GM18502 (cell line): ENCODE results near the gene VSIR.

Source experiments
- ATAC-seq: cut with Tn5 transposase; IDR thresholded peaks from one replicate; pipeline ENCODE4 v1.9.1; 2021; ENCODE audit warnings: mild to moderate bottlenecking; ENCODE audit not compliant: unreplicated experiment, poor library complexity

Gene VSIR

DNA sequence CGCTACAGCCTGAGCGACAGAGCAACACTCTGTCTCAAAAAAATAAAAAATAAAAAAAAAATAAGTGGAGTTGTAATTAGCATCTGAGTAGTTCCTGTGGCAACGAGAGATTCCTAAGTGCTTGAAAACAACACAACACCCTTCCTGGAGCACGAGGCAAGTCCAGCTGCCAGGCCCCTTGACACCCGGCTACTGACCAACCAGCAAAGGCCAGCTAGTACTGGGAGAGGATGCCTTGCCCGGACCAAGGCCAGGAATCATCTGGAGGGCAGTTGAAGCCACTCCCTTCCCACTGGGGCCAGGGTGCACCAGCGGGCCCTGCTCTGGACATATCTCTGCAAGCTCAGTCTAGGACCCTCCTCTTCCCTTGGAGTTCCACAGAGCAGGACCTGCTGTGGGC lies 54.3 kb downstream of the VSIR start:
- no peak for ATAC-seq

DNA sequence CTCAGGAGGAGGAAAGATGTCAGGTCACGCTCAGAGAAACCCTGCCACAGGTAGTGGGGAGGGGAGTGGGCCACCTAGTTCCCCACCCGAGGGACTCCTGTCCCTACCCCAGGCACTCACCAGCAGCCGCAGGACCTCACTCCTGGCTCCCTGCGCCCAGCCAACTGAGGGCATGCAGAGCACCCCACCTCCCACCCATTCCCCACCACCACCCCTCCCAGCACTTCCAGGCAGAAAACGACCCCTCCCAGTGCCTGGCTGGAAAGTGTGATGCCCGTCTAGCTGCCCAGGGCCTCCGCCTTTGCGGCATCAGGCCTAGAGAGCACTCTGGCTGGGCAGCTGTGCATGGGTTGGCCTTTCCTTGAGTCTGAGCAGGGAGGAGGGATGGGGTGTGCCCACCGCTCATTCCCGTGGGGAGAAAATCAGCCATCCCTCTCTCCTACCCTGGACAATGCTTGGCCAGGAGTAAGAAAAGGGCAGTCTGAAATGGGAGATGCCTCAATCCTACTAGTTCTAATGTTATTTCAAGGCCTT lies 55.1 kb downstream of the VSIR start:
- ATAC-seq, result no peak

DNA sequence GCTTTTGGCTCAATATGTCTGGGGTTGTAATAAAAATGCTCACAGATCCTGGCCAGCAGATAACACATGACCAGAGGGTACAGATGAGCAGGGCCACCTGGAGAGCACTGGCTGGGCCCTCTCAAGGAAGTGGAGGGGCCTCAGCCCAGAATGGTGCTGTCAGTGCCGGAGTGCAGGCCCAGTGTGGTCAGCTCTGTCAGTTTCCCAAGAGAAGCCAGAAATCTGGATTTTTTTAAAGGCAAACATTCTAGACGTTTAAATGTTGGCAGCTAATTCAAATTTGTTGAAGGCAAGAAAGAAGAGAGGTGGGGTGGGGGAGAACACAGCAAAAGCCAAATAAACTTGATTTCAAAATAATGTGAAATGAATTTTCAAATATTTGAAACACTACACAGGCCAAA lies 55.8 kb downstream of the VSIR start:
- ATAC-seq, result no peak

DNA sequence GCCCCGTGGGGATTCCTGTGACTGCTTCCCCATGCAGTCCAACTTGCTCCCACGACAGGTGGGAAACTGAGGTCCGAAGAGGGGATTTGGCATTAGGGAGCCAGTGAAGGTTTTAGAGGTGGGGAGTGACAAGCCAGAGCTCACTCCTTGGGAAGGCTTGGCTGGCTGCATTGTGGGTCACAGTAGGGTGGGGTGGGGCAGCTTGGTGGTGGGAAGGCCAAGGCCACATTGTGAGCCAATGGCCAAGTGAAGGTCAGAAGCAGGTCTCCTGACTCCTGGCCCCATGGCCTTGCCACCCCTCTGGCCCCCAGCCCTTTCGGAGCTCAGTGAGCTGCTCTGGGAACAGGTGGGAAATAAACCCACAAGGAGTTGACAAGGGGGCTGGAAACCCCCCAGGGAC lies 56.3 kb downstream of the VSIR start:
- ATAC-seq, result no peak

DNA sequence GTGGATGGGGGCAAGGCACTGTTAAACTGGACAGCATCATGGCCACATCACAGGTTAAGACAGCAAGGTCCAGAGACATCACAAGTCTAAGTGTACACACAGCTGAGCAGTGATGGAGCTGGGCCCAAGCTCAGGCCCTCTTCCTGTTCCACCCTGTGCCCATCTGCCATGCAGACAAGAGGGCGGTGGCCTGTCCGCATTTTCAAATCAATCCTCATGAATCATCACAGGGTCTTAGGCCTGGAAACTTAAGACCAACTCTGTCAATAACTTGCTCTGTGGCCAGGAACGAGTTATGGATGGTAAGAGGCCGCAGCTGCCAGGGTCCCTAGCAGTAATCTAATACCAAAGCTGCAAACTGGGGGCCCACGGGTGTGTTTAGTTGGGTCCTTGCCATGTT lies 56.9 kb downstream of the VSIR start:
- ATAC-seq, result no peak

DNA sequence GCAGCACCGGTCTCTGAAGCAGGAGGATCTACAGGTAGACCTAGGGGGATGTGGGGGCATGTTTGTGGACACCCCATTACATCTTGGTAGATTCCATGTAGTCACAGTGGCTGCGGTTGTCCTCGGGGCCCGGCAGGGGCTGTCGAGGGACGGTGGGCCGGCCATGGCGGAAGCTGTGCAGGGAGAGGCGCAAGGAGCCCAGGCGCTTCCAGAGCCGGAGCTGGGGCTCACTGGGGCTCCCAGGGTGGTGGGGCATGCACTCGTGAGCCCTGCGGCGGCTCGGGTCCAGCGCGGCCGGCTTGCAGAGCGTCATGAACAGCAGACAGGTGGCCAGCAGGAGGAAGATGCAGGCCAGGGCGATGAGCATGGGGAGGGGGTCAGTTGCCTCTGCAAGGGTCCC lies 57.5 kb downstream of the VSIR start:
- ATAC-seq, result no peak

DNA sequence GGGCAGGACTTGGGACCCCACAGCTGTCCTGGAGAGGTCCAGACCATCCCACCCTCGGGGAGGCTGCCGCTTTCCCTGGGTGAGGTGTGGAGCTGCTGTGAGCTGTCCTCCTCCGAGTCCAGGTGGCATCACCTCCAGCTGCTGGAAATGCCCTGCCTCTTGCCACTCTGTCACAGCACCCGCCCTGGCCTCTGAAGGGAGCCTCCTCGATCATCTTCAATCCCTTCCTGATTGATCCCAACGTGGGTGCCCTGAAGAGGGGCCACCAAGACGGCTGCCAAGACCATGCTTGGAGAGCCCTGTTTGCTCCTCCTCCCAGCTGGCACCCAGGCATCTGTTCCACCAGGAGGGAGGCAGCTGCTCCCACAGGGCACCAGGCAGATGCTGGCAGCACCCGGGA lies 58.3 kb downstream of the VSIR start:
- no peak for ATAC-seq

DNA sequence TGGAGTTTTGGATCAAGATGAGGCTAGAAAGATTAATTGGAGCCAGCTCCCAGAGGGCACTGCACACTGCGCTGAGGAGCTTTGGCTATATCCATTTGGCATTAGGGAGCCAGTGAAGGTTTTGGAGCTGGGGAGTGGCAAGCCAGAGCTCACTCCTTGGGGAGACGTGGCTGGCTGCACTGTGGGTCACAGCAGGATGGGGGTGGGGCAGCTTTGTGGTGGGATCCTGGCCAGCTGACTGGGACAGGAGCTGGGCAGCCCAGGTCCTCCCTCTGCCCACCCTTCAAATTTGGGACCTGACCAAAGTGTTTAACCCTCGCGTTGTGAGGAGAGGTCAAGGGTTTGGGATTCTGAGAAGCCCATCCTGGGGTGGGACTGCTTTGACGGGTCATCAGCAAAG lies 58.7 kb downstream of the VSIR start:
- no peak for ATAC-seq

DNA sequence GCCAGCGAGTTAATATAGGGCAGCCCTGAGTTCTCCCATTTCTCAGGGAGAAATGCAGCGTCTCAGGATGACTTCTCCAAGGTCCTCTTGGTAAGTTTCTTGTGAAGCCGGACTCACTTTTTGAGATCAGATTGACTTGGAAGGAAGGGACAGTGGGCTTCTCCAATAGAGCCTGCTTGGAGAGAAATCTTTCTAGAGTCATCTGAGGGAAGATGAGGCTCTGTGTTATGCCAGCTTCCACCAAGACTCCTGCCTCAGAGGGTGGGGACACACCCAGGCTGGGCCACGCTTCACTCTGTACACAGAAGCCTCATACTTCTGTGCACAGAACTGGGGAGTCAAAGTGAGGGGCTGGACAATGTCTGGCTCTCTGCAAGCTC lies 59.3 kb downstream of the VSIR start:
- no peak for ATAC-seq

DNA sequence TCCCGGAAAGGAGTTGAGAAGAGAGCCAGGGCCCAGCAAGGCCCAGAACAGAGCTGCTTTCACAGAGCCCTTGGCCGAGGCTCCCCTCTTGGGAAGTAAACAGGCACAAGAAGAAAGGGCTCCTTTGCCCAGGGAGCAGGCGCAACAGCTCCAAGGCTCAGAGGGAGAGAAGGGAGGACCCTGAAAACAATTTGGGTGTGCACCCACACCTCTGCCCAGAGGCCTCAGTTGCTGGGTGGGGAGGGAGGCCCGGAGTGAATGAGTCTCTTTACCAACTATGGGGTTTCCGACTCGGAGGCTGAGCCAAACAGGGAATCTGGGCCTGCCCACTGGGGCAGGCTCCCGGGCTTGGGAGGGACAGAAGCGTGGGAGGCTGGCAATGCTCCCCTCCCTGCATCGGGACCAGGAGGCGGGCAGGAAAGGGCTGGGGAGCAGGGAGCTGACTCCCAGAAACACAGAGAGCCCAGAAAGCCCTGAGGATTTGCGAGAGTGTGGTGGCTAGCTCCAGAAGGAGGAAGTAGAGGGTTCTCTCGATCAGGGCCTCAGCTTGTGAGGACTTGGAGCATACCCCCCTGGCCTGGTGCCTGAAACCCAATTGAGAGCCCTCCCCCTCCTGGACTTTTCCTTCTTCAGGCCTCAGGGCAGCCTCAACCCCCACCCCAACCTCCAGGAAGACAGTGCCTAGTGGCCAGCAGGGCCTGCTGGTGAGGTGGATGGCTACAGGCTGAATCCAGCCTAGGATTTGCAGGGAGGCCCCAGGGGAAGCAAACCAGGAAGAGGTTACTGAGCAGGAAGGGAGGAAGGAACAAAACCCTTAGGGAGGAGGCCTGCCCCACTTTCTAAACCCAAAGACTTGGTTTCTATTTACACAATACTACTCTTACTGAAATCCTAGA lies 59.9 kb downstream of the VSIR start:
- ATAC-seq, result no peak

DNA sequence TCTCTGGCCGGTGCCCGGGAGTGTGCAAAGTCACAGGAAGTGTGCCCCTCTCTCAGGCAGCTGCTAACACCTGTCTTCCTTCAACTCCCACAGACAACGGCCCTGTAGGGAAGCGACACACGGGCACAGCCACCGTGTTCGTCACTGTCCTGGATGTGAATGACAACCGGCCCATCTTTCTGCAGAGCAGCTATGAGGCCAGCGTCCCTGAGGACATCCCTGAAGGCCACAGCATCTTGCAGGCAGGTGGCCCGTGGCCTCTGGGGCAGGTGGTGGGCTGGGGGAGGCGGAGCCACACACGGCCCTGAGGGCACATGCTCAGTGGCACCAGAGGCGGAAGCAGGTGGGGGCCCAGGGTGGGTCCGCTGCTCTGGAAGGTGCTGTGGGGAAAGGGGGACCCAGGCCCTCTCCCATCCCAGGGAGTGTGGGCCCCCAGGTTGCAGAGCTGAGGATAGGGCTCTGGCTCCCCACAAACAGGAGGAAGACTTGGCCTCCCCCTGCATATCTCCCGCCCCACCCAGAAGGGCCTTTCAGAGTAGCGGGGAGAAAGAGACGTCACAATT lies 60.7 kb downstream of the VSIR start:
- ATAC-seq, result no peak

DNA sequence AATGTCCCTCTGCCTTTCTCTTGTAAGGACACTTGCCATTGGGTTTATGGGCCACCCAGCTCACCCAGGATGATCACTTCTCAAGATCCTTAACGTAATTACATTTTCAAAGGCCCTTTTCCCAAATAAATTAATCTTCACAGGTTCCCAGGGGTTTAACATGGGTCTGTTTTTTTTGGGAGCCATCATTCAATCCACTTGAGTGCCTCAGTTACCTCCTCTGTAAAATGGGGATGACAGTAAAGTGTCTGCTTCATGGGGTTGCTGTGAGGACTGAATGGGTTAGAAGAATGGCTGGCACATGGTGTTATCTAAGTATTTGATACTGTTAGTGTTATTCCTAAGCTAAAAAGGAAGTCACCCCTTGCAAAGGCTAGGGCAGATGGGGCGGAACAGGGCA lies 61.1 kb downstream of the VSIR start:
- ATAC-seq, result no peak

DNA sequence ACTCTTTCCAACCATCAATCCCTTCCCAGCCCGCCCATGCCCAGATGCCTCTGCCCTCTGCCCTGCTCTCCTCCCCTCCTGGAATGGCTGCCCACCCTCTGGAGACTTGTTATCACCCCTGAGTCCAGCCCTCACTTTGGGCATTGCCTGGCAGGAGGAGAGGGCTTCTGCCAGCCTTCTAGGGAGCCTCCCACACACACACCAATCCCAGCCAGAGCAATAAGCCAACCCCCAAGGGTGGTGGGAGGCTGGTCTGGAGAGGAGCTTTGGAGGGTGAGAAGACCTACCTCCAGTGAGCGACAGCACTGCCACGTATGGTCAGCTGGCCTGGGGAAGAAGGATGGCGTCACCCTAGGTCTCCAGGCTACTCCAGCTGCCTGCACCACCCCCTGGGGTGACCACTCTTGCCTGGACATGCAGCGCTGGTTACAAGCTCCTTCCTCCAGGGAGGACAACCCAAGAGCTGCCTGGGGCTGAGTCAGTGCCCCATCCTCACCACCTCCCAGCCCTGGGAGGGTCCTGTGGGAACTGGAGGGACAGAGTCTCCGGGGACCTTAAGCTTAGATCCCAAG lies 62.2 kb downstream of the VSIR start:
- ATAC-seq, result no peak

DNA sequence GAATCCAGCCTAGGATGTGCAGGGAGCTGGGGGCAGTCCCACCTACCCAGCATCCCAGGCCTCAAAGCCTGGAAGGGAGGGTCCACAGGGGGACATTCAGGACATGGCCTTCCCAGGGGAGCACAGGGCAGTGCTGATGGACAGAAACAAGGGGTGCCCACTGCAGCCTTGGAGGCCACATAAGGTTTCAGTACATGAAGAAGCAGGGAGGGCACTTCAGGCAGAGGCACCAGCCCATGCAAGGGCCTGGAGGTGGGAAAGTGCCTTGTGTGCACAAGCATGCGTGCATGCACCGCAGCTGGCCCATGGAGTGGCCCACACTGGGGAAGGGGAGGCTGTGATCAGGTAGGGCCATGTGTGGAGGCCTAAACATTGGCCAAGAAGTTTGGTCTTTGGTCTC lies 62.8 kb downstream of the VSIR start:
- ATAC-seq, result no peak

DNA sequence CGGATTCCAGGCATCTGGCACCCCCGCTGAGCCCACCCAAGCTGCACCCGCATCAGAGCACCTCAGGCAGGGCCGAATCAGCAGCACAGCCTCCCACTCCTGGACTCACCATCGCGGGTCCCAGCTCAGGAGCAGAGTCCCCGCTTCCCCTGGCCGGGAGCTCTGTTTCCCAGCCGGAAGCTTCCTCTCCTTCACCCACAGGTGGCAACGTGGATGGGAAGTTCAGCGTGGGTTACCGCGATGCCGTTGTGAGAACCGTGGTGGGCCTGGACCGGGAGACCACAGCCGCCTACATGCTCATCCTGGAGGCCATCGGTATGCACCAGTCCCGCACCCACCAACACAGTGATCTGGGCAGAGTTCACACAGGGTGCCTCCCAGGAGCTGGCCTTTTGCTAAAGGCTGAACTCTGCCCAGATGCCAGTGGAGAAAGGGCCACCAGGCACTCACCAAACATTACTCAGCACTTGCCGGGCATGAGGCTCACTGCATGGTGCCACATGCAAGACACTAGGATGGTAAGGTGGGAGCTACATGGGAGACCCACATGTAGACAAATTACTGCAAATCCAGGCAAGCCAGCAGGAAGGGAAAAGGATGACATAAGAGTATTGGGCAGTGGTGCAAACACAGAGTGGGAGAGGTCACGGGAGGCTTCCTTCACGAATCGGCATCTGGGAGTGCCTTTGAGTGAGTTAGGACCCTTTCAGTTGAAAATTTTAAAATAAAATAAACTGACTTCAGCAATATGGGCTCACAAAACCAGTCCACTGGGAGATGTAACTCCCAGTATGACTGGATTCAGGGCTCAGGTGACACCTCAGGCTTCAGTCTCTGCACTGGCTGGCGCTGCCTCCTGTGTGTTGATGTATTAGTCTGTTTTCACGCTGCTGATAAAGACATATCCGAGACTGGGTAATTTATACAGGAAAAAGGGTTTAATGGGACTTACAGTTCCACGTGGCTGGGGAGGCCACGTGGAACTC lies 64.1 kb downstream of the VSIR start:
- ATAC-seq, result no peak

DNA sequence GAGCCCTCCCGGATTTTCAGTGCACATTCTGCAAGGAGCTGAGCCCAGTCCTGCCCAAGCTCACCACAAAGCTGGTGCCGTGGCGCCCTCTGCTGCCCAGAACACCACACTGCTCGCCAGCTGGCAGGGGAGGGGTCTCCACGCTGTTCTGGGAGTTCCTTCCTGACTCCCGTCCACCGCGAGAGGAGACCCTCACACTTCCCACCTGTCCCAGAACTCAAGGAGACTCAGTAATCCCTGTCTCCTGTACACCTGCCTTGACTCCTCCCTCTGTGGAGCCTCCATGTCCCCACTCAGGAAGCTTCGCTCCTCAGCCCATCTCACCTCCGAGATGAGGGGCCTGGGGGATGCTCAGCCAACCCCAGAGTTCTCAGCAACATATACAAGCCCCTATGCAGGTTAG lies 65.0 kb downstream of the VSIR start:
- no peak for ATAC-seq

DNA sequence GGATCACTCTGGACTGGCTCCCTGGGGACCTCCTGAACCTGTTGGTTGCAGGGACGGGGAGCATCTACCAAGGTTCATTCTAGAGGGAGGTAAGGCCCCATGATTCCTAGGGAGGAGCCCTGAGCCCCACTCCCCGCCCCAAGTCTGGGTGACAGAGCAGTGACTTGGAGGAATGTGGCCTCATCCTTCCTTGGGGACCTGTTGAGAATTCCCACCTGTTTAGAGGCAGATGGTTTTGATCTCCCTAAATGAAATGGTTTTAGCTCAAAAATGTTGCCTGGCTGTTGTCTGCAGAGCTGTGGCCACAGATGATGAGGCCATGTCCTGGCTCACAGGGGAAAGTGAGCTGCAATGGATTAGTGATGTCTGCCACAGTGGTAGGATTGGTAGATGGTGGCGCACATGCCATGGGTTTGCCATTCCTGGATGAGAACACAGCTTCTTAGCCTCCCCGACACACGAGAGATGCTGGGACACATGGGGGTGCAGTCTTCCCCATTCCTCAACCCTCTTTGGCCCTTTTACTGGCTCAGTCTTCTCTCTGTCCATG lies 66.0 kb downstream of the VSIR start:
- ATAC-seq, result no peak

DNA sequence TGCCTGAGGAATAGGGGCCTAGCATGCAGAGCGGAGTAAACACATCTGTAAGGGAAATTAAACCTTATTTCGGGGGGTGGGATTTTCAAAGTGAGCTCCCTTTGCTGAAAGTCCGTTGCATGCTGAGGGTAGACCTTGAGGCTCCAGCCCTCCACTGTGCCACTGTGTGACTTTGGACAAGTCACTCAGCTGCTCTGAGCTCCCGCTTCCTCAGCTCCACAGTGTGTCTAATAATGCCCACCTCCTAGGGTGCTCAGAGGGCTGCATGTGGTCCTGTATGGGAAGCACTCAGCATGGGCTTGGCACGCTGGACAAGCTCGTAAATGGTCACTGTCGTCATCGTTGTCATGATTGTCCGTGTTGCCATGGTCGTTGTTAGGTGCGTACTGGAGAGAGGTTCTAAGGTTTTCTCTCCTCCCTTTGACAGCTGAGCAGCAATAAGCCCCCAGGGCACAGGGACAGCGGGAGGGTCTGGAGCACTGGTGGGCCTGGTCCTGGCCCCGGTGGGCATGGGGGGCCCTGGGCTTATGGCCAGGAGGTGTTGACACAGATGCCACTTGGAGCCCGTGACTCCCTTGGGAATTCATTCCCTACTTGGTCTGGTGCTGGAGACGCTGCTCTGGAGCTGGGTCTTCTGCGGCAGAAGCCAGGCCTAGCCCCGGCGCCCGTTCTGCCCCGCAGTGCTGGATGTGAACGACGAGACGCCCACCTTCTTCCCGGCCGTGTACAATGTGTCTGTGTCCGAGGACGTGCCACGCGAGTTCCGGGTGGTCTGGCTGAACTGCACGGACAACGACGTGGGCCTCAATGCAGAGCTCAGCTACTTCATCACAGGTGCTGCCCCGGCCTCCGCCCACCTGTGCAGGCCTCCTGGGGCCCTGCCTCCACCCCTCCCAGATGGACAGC lies 66.9 kb downstream of the VSIR start:
- no peak for ATAC-seq

DNA sequence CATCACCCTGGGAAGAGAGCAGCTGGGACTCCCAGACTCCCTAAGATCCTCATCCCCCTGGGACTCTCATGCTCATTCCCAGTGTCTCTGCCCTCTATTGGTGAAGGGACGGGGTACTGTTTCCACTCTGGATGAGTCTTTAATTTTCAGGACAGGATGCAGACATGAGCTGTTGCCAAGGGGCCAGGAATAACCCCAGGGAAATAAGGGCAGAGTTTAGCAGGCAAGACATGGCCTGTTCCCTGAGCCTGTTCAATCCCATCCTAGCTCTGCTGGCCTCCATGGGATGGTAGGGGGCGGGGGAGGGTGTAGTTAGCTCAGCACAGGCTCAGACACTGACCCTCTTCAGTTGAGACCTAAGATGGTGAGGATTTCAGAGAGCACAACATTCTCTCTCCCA lies 67.7 kb downstream of the VSIR start:
- no peak for ATAC-seq
